Measurements from ENCODE around the gene TTR. TPM values are rescaled to one million over a fixed set of nuclear protein-coding genes. Genes with fewer than 3 reads are reported as not detected.

Gene TTR
- total and polyA plus RNA-seq, 2 of the 4 experiments (the other 2 are of a cell fraction) = not detected

DNA sequence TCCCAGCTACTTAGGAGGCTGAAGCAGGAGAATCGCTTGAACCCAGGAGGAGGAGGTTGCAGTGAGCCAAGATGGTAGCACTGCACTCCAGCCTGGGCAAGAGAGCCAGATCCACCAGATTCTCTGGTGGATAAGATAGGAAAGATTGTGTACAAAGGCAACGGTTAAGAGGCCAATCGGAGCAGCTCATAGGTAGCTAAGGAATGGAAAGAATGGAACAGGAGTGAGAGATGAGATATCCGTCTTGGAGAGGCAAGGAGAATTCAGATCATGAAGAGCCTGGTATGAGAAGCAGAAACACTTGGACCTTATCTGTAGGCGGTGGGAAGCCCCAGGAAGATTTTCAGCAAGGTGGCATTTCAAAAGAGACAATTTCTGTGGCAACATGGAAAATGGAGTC lies 27.1 kb downstream of the TTR start:
- H3K4ac ChIP-seq (ENCODE audit: low read depth, low read length) = no peak overlapping the region
- H4K5ac ChIP-seq (ENCODE audit: low read depth, low read length) = no peak overlapping the region
- H2BK15ac ChIP-seq (ENCODE audit: low read depth, low read length) = no peak overlapping the region
- no peak overlapping the region for H3K23ac ChIP-seq (ENCODE audit: low read depth, low read length)
- dilution Hi-C loops (cut with HindIII; ENCODE audit: low sequenced_read_pairs, unreplicated experiment) (no loop called here), intact Hi-C loops (cut with micrococcal nuclease) (no loop called here), in situ Hi-C loops (cut with MboI; ENCODE audit: low sequenced_read_pairs) (no loop called here)
- DNase-seq (no peak), ATAC-seq (ENCODE audit: low read depth) (no peak)
- H2BK120ac ChIP-seq (ENCODE audit: low read depth, low read length) = no peak overlapping the region
- H4K91ac ChIP-seq (ENCODE audit: insufficient read depth, low read depth, low read length) = no peak overlapping the region
- no peaks in the 10 kb centered on the region for H3K79me1 ChIP-seq (ENCODE audit: low read depth in 1 of 2, low read length in 2 of 2)
- POLR2A ChIA-PET (ENCODE audit: unreplicated experiment) = no interaction called here
- H2BK5ac ChIP-seq (ENCODE audit: low read depth, low read length, poor library complexity, severe bottlenecking) = no peak overlapping the region
- H3K4me2 ChIP-seq (ENCODE audit: low read depth, low read length) = no peak overlapping the region
- no peak overlapping the region for H3K27ac ChIP-seq (ENCODE audit: insufficient read depth, low read length)
- no peak overlapping the region for H3K9ac ChIP-seq (ENCODE audit: low read depth, low read length)
- no peaks in the 10 kb centered on the region for H4K20me1 ChIP-seq (ENCODE audit: insufficient read depth, low read length)
- no peak for TF ChIP-seq SMC3 (IDR thresholded peaks at IDR 0.05; ENCODE audit: low read depth, low read length)
- TF ChIP-seq CEBPB (IDR thresholded peaks at IDR 0.05; ENCODE audit: low read depth, low read length) = no peak
- TF ChIP-seq CHD1 (IDR thresholded peaks at IDR 0.05; ENCODE audit: low read depth, low read length) = no peak
- no peak for TF ChIP-seq RFX5 (IDR thresholded peaks at IDR 0.05; ENCODE audit: low read depth, low read length)
- TF ChIP-seq, protein P1, sequence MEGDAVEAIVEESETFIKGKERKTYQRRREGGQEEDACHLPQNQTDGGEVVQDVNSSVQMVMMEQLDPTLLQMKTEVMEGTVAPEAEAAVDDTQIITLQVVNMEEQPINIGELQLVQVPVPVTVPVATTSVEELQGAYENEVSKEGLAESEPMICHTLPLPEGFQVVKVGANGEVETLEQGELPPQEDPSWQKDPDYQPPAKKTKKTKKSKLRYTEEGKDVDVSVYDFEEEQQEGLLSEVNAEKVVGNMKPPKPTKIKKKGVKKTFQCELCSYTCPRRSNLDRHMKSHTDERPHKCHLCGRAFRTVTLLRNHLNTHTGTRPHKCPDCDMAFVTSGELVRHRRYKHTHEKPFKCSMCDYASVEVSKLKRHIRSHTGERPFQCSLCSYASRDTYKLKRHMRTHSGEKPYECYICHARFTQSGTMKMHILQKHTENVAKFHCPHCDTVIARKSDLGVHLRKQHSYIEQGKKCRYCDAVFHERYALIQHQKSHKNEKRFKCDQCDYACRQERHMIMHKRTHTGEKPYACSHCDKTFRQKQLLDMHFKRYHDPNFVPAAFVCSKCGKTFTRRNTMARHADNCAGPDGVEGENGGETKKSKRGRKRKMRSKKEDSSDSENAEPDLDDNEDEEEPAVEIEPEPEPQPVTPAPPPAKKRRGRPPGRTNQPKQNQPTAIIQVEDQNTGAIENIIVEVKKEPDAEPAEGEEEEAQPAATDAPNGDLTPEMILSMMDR (conservative IDR thresholded peaks at IDR 0.05; ENCODE audit: low read depth, low read length) = no peak
- no peak for TF ChIP-seq RAD21 (IDR thresholded peaks at IDR 0.05; ENCODE audit: low read length)
- no peak for TF ChIP-seq ELK1 (IDR thresholded peaks at IDR 0.05; ENCODE audit: borderline replicate concordance, low read depth, low read length)
- H4K8ac ChIP-seq (ENCODE audit: low read depth in 2 of 2, low read length in 2 of 2) = no peak overlapping the region
- H2AFZ ChIP-seq (replicated peaks; ENCODE audit: low read length, poor library complexity) = no peak overlapping the region
- no peaks in the 10 kb centered on the region for H3K36me3 ChIP-seq (ENCODE audit: control insufficient read depth, insufficient read depth, low read length)
- no peaks in the 10 kb centered on the region for H3K9me1 ChIP-seq (ENCODE audit: insufficient read depth, low read length)
- H3K14ac ChIP-seq (replicated peaks; ENCODE audit: low read depth, low read length) = no peak overlapping the region
- no peak overlapping the region for H2BK20ac ChIP-seq (ENCODE audit: low read depth, low read length)
- no peaks in the 10 kb centered on the region for H3K4me1 ChIP-seq (ENCODE audit: control insufficient read depth, insufficient read depth, low read length)
- no TSS peak for BruUV-seq (replicated peaks)
- WGBS, 2 experiments (ENCODE audit: extremely low coverage in 2 of 2, insufficient read length in 1 of 2) = 74% methylated on average over 5 of the region's 5 CpGs; no CpG with 5 or more reads in 1 of the 2 experiments
- no peak overlapping the region for H2AK5ac ChIP-seq (ENCODE audit: low read depth, low read length)
- H3K9me3 ChIP-seq (ENCODE audit: control insufficient read depth, insufficient read depth, low read length) = no peaks in the 10 kb centered on the region
- no peak overlapping the region for H2AK9ac ChIP-seq (replicated peaks; ENCODE audit: low read depth, low read length, poor library complexity)
- no peak overlapping the region for H3K4me3 ChIP-seq (ENCODE audit: insufficient read depth, low read depth, low read length)
- no peaks in the 10 kb centered on the region for H3K27me3 ChIP-seq (ENCODE audit: control insufficient read depth, insufficient read depth, low read length)
- H3K18ac ChIP-seq (ENCODE audit: low read depth, low read length) = no peak overlapping the region
- H3K56ac ChIP-seq (ENCODE audit: extremely low read depth, insufficient read depth, low read length) = no peak overlapping the region
- CTCF ChIA-PET = no interaction called here
